ENCODE measurements around the gene TSEN15.

TSEN15 gene

DNA sequence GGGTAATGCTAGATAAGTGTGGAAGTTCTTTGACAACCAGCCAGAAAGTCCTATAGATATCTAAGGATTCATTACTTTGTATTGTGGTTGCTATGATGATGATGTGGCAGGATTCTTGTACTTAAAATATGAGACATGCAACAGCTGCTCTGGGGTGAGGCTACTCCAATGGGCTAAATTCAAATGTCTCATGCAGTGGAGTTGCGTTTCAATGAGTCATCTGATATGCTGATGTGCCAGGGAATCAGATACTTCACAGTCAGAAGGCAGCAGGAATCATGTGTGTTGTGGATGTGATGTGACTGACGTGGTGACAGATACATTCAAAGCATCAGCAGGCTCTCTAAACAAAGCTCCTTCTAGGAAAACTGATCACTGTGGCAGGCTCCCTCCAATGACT lies 66.5 kb downstream of the TSEN15 start:
- Mint-ChIP-seq H3K27ac (peak overlapping the region; percentile 37 to 50 (median 49)), H3K36me3 (ENCODE audit: low read depth) (peaks cover 7% of the 10 kb centered on the region), H3K4me1 (peaks cover 37% of the 10 kb centered on the region), H3K9me3 (no peaks in the 10 kb centered on the region), H3K4me3 (peak overlapping the region in 1 of 3 experiments; percentile 5), H3K27me3 (ENCODE audit: low read depth) (peaks cover 4% of the 10 kb centered on the region)
- no peak for TF ChIP-seq CTCF (IDR thresholded peaks at IDR 0.05; ENCODE audit: unreplicated experiment in 3 of 3)

All from nephron (organoid).